T-cell (primary cell): Measurements from ENCODE around the gene ATE1. TPM values are rescaled to one million over a fixed set of nuclear protein-coding genes. Genes with fewer than 3 reads are reported as not detected.

ENCODE experiments used
- ATAC-seq, 4 experiments: fragments of 200-7000 bp in 3 of 4; fragments of 150-1000 bp in 1 of 4; cut with Tn5 transposase; replicated peaks in 1 of 4; 1 replicate in 3 of 4; 2 replicates in 1 of 4; pipeline ENCODE4 v1.10.0; 2021; ENCODE audit warnings: moderate library complexity in 3 of 4, mild to moderate bottlenecking in 2 of 4, moderate number of reproducible peaks in 1 of 4
- CTCF ChIA-PET, 2 donors: fragments of 300-600 bp; sonication (Branson Sonifier 250); formaldehyde crosslinking; loops; one replicate each; lab custom pipeline; 2022; ENCODE audit warnings: antibody characterized with exemption in 2 of 2; lab: Charles Lee
- POLR2A ChIA-PET, 2 donors: fragments of 300-600 bp; sonication (Branson Sonifier 250); formaldehyde crosslinking; loops; one replicate each; lab custom pipeline; 2022; ENCODE audit warnings: antibody characterized with exemption in 2 of 2; lab: Charles Lee
- DNase-seq, 35 experiments: peaks; one replicate each; pipeline versions ENCODE4 v3.0.0 to v3.0.0-alpha.2; 2013 to 2023
- H3K27ac ChIP-seq: one replicate; pipeline ENCODE4 v1.5.1; 2013; ENCODE audit warnings: low read length
- H3K27me3 ChIP-seq, 2 experiments: replicated peaks in 1 of 2; 1 replicate in 1 of 2; 2 replicates in 1 of 2; pipeline versions ENCODE4 v1.6.1 to v1.7.0; 2013; ENCODE audit warnings: low read length in 1 of 2, mixed read lengths in 1 of 2; ENCODE audit not compliant: control insufficient read depth in 2 of 2, insufficient read depth in 2 of 2; ENCODE audit errors: extremely low read depth in 1 of 2
- H3K36me3 ChIP-seq, 2 donors: 1 replicate in 1 of 2; 2 replicates in 1 of 2; pipeline versions ENCODE4 v1.6.1 to v1.7.0; 2013; ENCODE audit warnings: low read length in 1 of 2; ENCODE audit not compliant: control insufficient read depth in 2 of 2, insufficient read depth in 1 of 2; ENCODE audit errors: extremely low read depth in 1 of 2
- H3K4me1 ChIP-seq, 2 experiments: 1 replicate in 1 of 2; 2 replicates in 1 of 2; pipeline versions ENCODE4 v1.6.1 to v1.7.0; 2013; ENCODE audit warnings: low read length in 2 of 2, mixed read lengths in 1 of 2; ENCODE audit not compliant: insufficient read depth in 2 of 2, control insufficient read depth in 1 of 2; ENCODE audit errors: extremely low read depth in 1 of 2
- H3K4me3 ChIP-seq, 2 donors: 1 replicate in 1 of 2; 2 replicates in 1 of 2; pipeline versions ENCODE4 v1.5.1 to v1.7.0; 2013; ENCODE audit warnings: mild to moderate bottlenecking in 2 of 2, low read length in 1 of 2, moderate library complexity in 1 of 2; ENCODE audit not compliant: control insufficient read depth in 1 of 2; ENCODE audit errors: extremely low read depth in 1 of 2
- H3K9me3 ChIP-seq: 2 replicates; pipeline ENCODE4 v1.7.0; 2013
- H3K27ac Mint-ChIP-seq, 2 donors: one replicate each; pipeline ENCODE4 v1.8.0; 2020 to 2021; ENCODE audit warnings: mild to moderate bottlenecking in 2 of 2, mixed read lengths in 2 of 2
- H3K27me3 Mint-ChIP-seq, 2 donors: one replicate each; pipeline ENCODE4 v1.8.0; 2021 to 2022; ENCODE audit warnings: mixed read lengths in 2 of 2
- H3K36me3 Mint-ChIP-seq: one replicate; pipeline ENCODE4 v1.8.0; 2021; ENCODE audit warnings: mixed read lengths
- H3K4me1 Mint-ChIP-seq, 3 donors: one replicate each; pipeline ENCODE4 v1.8.0; 2020 to 2022; ENCODE audit warnings: mixed read lengths in 3 of 3, mild to moderate bottlenecking in 1 of 3
- H3K4me3 Mint-ChIP-seq, 3 donors: one replicate each; pipeline ENCODE4 v1.8.0; 2020 to 2022; ENCODE audit warnings: mild to moderate bottlenecking in 3 of 3, mixed read lengths in 3 of 3, moderate library complexity in 3 of 3
- H3K9me3 Mint-ChIP-seq, 3 donors: one replicate each; pipeline ENCODE4 v1.8.0; 2020 to 2022; ENCODE audit warnings: mixed read lengths in 3 of 3
- WGBS: methylation state at CpG from one replicate; pipeline ENCODE4 v1.1.5; 2013; ENCODE audit warnings: missing lambda C conversion rate; ENCODE audit not compliant: insufficient coverage; 5-methylcytosine and 5-hydroxymethylcytosine counted together
- total RNA-seq, 35 experiments: library from RNA in 6 of 35; stranded (reverse) in 6 of 35; fragments of 120-200 nt in 1 of 35; gene quantifications; one replicate each; pipeline versions ENCODE4 v1.2.1 to v1.2.4 and lab custom pipeline; 2013 to 2026

ATE1 gene
- total RNA-seq, 5 donors from 2014 or later (not counting 1 experiment from before 2014, with no cell fraction given), result 18.6 to 28.9 (median 26.0) TPM

DNA sequence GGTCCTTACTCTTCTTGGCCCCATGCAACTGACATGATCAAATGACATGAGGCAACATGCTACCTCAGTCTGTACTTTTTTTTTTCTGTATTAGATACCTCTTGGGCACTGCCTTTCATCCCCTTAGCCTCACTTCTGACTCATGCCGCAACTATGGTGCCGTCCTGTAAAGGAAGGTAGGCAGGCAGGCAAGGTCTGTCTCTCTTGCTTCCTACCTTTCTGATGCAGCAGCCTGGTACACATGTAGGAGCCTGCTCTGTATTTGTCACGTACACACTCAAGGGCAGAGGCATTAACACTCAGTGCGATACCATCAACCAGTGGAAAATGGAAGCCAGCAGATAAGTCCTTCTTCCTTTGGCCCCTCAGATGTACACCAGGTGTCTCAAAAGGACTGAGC is 146.7 kb downstream of the ATE1 start:
- POLR2A ChIA-PET, result no interaction called here
- H3K9me3 Mint-ChIP-seq, result no peaks in the 10 kb centered on the region
- no peak overlapping the region for H3K4me3 Mint-ChIP-seq
- H3K4me1 Mint-ChIP-seq, result no peaks in the 10 kb centered on the region
- CTCF ChIA-PET, result no interaction called here
- H3K36me3 ChIP-seq, result peaks cover 2% of the 10 kb centered on the region in 2 donors
- H3K27ac ChIP-seq, result no peak overlapping the region
- no peak overlapping the region for H3K27ac Mint-ChIP-seq
- DNase-seq (no peak), ATAC-seq (no peak)
- H3K27me3 ChIP-seq, result no peaks in the 10 kb centered on the region
- 100% methylated on average over 3 of the region's 4 CpGs for WGBS
- H3K36me3 Mint-ChIP-seq, result peaks cover 22% of the 10 kb centered on the region
- H3K9me3 ChIP-seq, result no peaks in the 10 kb centered on the region
- no peak overlapping the region for H3K4me3 ChIP-seq
- no peaks in the 10 kb centered on the region for H3K27me3 Mint-ChIP-seq
- H3K4me1 ChIP-seq, result no peaks in the 10 kb centered on the region

- Mint-ChIP-seq H3K9me3 (no peaks in the 10 kb centered on the region), H3K27ac (no peak overlapping the region), H3K4me3 (no peak overlapping the region), H3K36me3 (peaks cover 13% of the 10 kb centered on the region), H3K4me1 (peaks cover 0 to 5% (median 0%) of the 10 kb centered on the region in 3 donors), H3K27me3 (no peaks in the 10 kb centered on the region)
- WGBS, result no CpG with 5 or more reads among the region's 2 CpGs
- CTCF ChIA-PET, result no interaction called here
- no peak overlapping the region for H3K27ac ChIP-seq
- POLR2A ChIA-PET, result no interaction called here
- ATAC-seq, result no peak
- H3K27me3 ChIP-seq, result no peaks in the 10 kb centered on the region
- DNase-seq, result no peak
- H3K4me1 ChIP-seq, result no peaks in the 10 kb centered on the region
- H3K9me3 ChIP-seq, result no peaks in the 10 kb centered on the region
- no peak overlapping the region for H3K4me3 ChIP-seq
- peaks cover 0 to 2% of the 10 kb centered on the region in 2 donors for H3K36me3 ChIP-seq
Measured at GRCh38 chr10:121774813-121775212, 153.0 kb downstream of the ATE1 start.

GRCh38 chr10:121774404-121774803 is 153.4 kb downstream of the ATE1 start:
- DNase-seq (no peak), ATAC-seq (no peak)
- CTCF ChIA-PET, result no interaction called here
- Mint-ChIP-seq H3K4me3 (no peak overlapping the region), H3K36me3 (peaks cover 16% of the 10 kb centered on the region), H3K27me3 (no peaks in the 10 kb centered on the region), H3K4me1 (peaks cover 0 to 5% (median 0%) of the 10 kb centered on the region in 3 donors), H3K27ac (no peak overlapping the region), H3K9me3 (peaks cover 0 to 3% (median 0%) of the 10 kb centered on the region in 3 donors)
- POLR2A ChIA-PET, result no interaction called here
- Histone ChIP-seq H3K4me3 (no peak overlapping the region), H3K4me1 (no peaks in the 10 kb centered on the region), H3K36me3 (peaks cover 0 to 2% of the 10 kb centered on the region in 2 donors), H3K27ac (no peak overlapping the region), H3K27me3 (no peaks in the 10 kb centered on the region), H3K9me3 (no peaks in the 10 kb centered on the region)
- WGBS, result no CpG with 5 or more reads among the region's 3 CpGs

DNA sequence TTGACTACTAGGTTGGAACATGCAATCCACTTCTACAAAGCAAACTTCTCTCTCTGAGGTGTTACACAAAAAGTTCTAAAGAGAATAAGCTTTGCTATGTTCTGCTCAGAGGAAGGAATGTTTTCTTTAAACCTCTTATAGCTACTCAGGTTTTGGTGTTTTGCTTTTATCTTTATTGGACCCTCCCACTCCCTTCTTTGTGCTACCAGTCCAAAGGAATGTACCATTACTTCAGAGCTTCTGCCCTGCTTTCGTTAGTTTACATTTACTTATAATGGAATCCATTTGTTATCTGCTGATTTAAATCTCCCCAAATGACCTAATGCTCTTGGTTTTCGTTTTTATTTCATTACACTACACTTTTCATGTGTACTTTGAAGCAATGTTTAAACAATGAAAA is 154.9 kb downstream of the ATE1 start:
- no peaks in the 10 kb centered on the region for H3K27me3 Mint-ChIP-seq
- H3K4me1 ChIP-seq, result no peaks in the 10 kb centered on the region

DNA sequence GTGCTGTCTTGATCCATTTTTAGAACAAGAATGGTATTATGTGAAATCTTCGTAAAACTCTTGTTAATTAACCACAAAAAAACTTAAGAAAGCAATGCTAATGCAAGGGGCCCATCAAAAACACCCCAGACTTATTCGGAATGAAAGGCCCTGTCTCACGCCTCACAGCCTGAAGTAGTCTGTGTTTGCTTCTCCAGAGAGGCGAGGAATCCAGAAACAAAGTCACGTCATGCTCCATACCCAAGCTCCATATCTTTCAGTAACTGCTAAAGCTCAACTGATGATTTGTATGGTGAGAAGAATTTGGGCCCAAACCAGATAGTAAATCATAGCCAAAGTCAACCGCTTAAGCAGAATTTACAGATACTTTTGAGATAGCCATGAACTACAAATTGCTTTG is 155.4 kb downstream of the ATE1 start:
- Mint-ChIP-seq H3K9me3 (peaks cover 3 to 9% (median 7%) of the 10 kb centered on the region in 3 donors), H3K27ac (no peak overlapping the region), H3K4me3 (no peak overlapping the region), H3K27me3 (no peaks in the 10 kb centered on the region), H3K4me1 (peaks cover 0 to 5% (median 0%) of the 10 kb centered on the region in 3 donors), H3K36me3 (peaks cover 28% of the 10 kb centered on the region)
- no peak for DNase-seq
- ChIA-PET POLR2A (no interaction called here), CTCF (no interaction called here)
- Histone ChIP-seq H3K4me1 (no peaks in the 10 kb centered on the region), H3K4me3 (no peak overlapping the region), H3K36me3 (no peaks in the 10 kb centered on the region), H3K27me3 (no peaks in the 10 kb centered on the region), H3K9me3 (no peaks in the 10 kb centered on the region), H3K27ac (no peak overlapping the region)
- ATAC-seq, result no peak
- whole genome bisulfite sequencing, result 91% methylated on average over 1 of the region's 6 CpGs

More for the DNA sequence above, 154.9 kb downstream of the ATE1 start:
- Histone ChIP-seq H3K9me3 (no peaks in the 10 kb centered on the region), H3K27me3 (no peaks in the 10 kb centered on the region), H3K4me3 (no peak overlapping the region), H3K27ac (no peak overlapping the region), H3K36me3 (no peaks in the 10 kb centered on the region)
- Mint-ChIP-seq H3K27ac (no peak overlapping the region), H3K36me3 (peaks cover 24% of the 10 kb centered on the region), H3K4me3 (no peak overlapping the region), H3K9me3 (peaks cover 1 to 5% (median 2%) of the 10 kb centered on the region in 3 donors), H3K4me1 (peaks cover 0 to 5% (median 0%) of the 10 kb centered on the region in 3 donors)
- no peak for ATAC-seq
- no peak for DNase-seq
- ChIA-PET CTCF (no interaction called here), POLR2A (no interaction called here)
- no CpG with 5 or more reads among the region's 2 CpGs for WGBS

DNA sequence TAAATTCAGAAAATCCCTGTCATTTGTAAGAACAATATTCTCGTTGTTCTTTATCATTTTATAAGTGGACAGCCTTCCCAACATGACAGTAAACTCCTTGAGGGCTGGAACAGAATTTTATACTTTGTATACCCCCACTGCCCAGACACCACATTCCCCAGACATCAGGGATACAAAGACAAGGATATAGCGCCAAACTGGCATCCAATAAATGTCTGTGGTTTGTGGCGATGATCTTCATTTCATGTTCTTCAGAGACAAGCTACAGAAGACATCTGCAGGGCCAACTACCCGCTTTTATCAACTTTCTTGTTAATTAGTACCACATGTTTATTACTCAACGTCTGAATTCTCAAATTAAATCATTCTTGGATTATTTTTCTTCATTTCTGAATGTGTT is 155.9 kb downstream of the ATE1 start:
- Mint-ChIP-seq H3K4me3 (no peak overlapping the region), H3K36me3 (peaks cover 30% of the 10 kb centered on the region), H3K9me3 (peaks cover 3 to 13% (median 11%) of the 10 kb centered on the region in 3 donors), H3K27me3 (no peaks in the 10 kb centered on the region), H3K4me1 (peaks cover 0 to 5% (median 0%) of the 10 kb centered on the region in 3 donors), H3K27ac (no peak overlapping the region)
- Histone ChIP-seq H3K4me3 (no peak overlapping the region), H3K4me1 (no peaks in the 10 kb centered on the region), H3K27ac (no peak overlapping the region), H3K9me3 (no peaks in the 10 kb centered on the region), H3K27me3 (no peaks in the 10 kb centered on the region), H3K36me3 (no peaks in the 10 kb centered on the region)
- ATAC-seq, result no peak
- ChIA-PET POLR2A (no interaction called here), CTCF (no interaction called here)
- DNase-seq, result no peak
- no CpG with 5 or more reads among the region's 5 CpGs for WGBS

GRCh38 chr10:121766426-121766825 is 161.4 kb downstream of the ATE1 start:
- no peak overlapping the region for H3K4me3 ChIP-seq
- 50% methylated on average over 2 of the region's 4 CpGs for WGBS
- CTCF ChIA-PET, result no interaction called here
- no peaks in the 10 kb centered on the region for H3K4me1 ChIP-seq
- no peaks in the 10 kb centered on the region for H3K4me1 Mint-ChIP-seq
- H3K27ac ChIP-seq, result no peak overlapping the region
- no peak for DNase-seq
- H3K27ac Mint-ChIP-seq, result no peak overlapping the region
- no peaks in the 10 kb centered on the region for H3K27me3 ChIP-seq
- H3K36me3 ChIP-seq, result peaks cover 0 to 7% of the 10 kb centered on the region in 2 donors
- no peak for ATAC-seq
- no peak overlapping the region for H3K4me3 Mint-ChIP-seq
- peaks cover 14 to 25% (median 22%) of the 10 kb centered on the region in 3 donors for H3K9me3 Mint-ChIP-seq
- H3K36me3 Mint-ChIP-seq, result peaks cover 67% of the 10 kb centered on the region
- POLR2A ChIA-PET, result no interaction called here
- no peaks in the 10 kb centered on the region for H3K27me3 Mint-ChIP-seq
- no peaks in the 10 kb centered on the region for H3K9me3 ChIP-seq
